ENCODE results near the gene SERPINE3. TPM values are rescaled to one million over a fixed set of nuclear protein-coding genes. Genes with fewer than 3 reads are reported as not detected.

SERPINE3 gene
- total RNA-seq, 2 donors from 2014 or later: not detected

GRCh38 chr13:51364404-51365008 lies 25.0 kb downstream of the SERPINE3 start:
- intact Hi-C loops (cut with DNase I): no loop called here
- WGBS: 80% methylated on average over 3 of the region's 3 CpGs
- H3K27ac ChIP-seq: no peak overlapping the region
- TF ChIP-seq POLR2A (IDR thresholded peaks at IDR 0.05): no peak
- TF ChIP-seq, protein P1, sequence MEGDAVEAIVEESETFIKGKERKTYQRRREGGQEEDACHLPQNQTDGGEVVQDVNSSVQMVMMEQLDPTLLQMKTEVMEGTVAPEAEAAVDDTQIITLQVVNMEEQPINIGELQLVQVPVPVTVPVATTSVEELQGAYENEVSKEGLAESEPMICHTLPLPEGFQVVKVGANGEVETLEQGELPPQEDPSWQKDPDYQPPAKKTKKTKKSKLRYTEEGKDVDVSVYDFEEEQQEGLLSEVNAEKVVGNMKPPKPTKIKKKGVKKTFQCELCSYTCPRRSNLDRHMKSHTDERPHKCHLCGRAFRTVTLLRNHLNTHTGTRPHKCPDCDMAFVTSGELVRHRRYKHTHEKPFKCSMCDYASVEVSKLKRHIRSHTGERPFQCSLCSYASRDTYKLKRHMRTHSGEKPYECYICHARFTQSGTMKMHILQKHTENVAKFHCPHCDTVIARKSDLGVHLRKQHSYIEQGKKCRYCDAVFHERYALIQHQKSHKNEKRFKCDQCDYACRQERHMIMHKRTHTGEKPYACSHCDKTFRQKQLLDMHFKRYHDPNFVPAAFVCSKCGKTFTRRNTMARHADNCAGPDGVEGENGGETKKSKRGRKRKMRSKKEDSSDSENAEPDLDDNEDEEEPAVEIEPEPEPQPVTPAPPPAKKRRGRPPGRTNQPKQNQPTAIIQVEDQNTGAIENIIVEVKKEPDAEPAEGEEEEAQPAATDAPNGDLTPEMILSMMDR (IDR thresholded peaks at IDR 0.05): no peak
- no peak for TF ChIP-seq POLR2AphosphoS5 (IDR thresholded peaks at IDR 0.05)
- no peaks in the 10 kb centered on the region for H3K27me3 ChIP-seq (replicated peaks; ENCODE audit: insufficient read depth)
- H3K9me3 ChIP-seq: no peaks in the 10 kb centered on the region
- DNase-seq (ENCODE audit: low spot score): no peak
- H3K4me3 ChIP-seq: no peak overlapping the region
- no peaks in the 10 kb centered on the region for H3K4me1 ChIP-seq (replicated peaks)
- peaks cover 0 to 4% of the 10 kb centered on the region in 2 donors for H3K36me3 ChIP-seq

- no peak for DNase-seq (ENCODE audit: low spot score)
- no peaks in the 10 kb centered on the region for H3K4me1 ChIP-seq (replicated peaks)
- no peaks in the 10 kb centered on the region for H3K9me3 ChIP-seq
- H3K27ac ChIP-seq: no peak overlapping the region
- H3K36me3 ChIP-seq: peaks cover 0 to 4% of the 10 kb centered on the region in 2 donors
- H3K27me3 ChIP-seq (replicated peaks; ENCODE audit: insufficient read depth): no peaks in the 10 kb centered on the region
- no peak for TF ChIP-seq POLR2A (IDR thresholded peaks at IDR 0.05)
- TF ChIP-seq, protein P1 (IDR thresholded peaks at IDR 0.05): no peak
- TF ChIP-seq POLR2AphosphoS5 (IDR thresholded peaks at IDR 0.05): no peak
- H3K4me3 ChIP-seq: no peak overlapping the region
- intact Hi-C loops (cut with DNase I): no loop called here
- 87% methylated on average over 2 of the region's 2 CpGs for WGBS
Observed at GRCh38 chr13:51370116-51370515, 30.6 kb downstream of the SERPINE3 start.

- no peak for TF ChIP-seq POLR2AphosphoS5 (IDR thresholded peaks at IDR 0.05)
- TF ChIP-seq, protein P1 (IDR thresholded peaks at IDR 0.05): no peak
- TF ChIP-seq POLR2A (IDR thresholded peaks at IDR 0.05): no peak
Observed at GRCh38 chr13:51370811-51371210, 31.3 kb downstream of the SERPINE3 start.

GRCh38 chr13:51371768-51372399 lies 32.4 kb downstream of the SERPINE3 start:
- peaks cover 0 to 4% of the 10 kb centered on the region in 2 donors for H3K36me3 ChIP-seq
- WGBS: 88% methylated on average over 6 of the region's 6 CpGs
- intact Hi-C loops (cut with DNase I): no loop called here

More at GRCh38 chr13:51370811-51371210, 31.3 kb downstream of the SERPINE3 start:
- intact Hi-C loops (cut with DNase I): no loop called here
- no peaks in the 10 kb centered on the region for H3K27me3 ChIP-seq (replicated peaks; ENCODE audit: insufficient read depth)
- no peak overlapping the region for H3K4me3 ChIP-seq
- WGBS: 100% methylated on average over 2 of the region's 2 CpGs
- H3K36me3 ChIP-seq: peaks cover 0 to 4% of the 10 kb centered on the region in 2 donors
- no peak for DNase-seq (ENCODE audit: low spot score)
- H3K9me3 ChIP-seq: no peaks in the 10 kb centered on the region
- no peaks in the 10 kb centered on the region for H3K4me1 ChIP-seq (replicated peaks)
- H3K27ac ChIP-seq: no peak overlapping the region

More at GRCh38 chr13:51371768-51372399, 32.4 kb downstream of the SERPINE3 start:
- H3K27me3 ChIP-seq (replicated peaks; ENCODE audit: insufficient read depth): no peaks in the 10 kb centered on the region
- TF ChIP-seq, protein P1 (IDR thresholded peaks at IDR 0.05): no peak
- TF ChIP-seq POLR2AphosphoS5 (IDR thresholded peaks at IDR 0.05): no peak
- no peaks in the 10 kb centered on the region for H3K9me3 ChIP-seq
- no peak overlapping the region for H3K4me3 ChIP-seq
- H3K4me1 ChIP-seq (replicated peaks): no peaks in the 10 kb centered on the region
- H3K27ac ChIP-seq: no peak overlapping the region
- no peak for DNase-seq (ENCODE audit: low spot score)

All from prostate gland (tissue), 2 donors.